T-helper 2 cell treated with Interferon-gamma antibody and Interleukin-4, amounts not matched to agents 5 μg/mL and 100 μg/mL, for 36 hours (primary cell): ENCODE results near the gene GBP1.
"Not testable (repeated sequence)": the region's sequence is repeated elsewhere in the genome, so short reads cannot be mapped to it uniquely, and the experiment has no call there.

Experiments
- DNase-seq: peaks from one replicate; pipeline ENCODE4 v3.0.0; 2021; ENCODE audit warnings: low spot score
- H3K27ac Mint-ChIP-seq: one replicate; pipeline ENCODE4 v1.8.0; 2021; ENCODE audit warnings: mild to moderate bottlenecking, mixed read lengths
- H3K27me3 Mint-ChIP-seq: one replicate; pipeline ENCODE4 v1.8.0; 2021; ENCODE audit warnings: low read depth, mixed read lengths
- H3K36me3 Mint-ChIP-seq: one replicate; pipeline ENCODE4 v1.8.0; 2021; ENCODE audit warnings: low read depth, mixed read lengths
- H3K4me1 Mint-ChIP-seq: one replicate; pipeline ENCODE4 v1.8.0; 2021; ENCODE audit warnings: low read depth, mixed read lengths
- H3K4me3 Mint-ChIP-seq: one replicate; pipeline ENCODE4 v1.8.0; 2022; ENCODE audit warnings: mild to moderate bottlenecking, moderate library complexity, mixed read lengths
- H3K9me3 Mint-ChIP-seq: one replicate; pipeline ENCODE4 v1.8.0; 2021; ENCODE audit warnings: mixed read lengths

The GBP1 gene

GRCh38 chr1:89022167-89022959 lies 42.6 kb downstream of the GBP1 start, which contains the start of gene GBP3:
Gene GBP3, minus strand, starts transcription at chr1:89022866. Its CDS starts 2,145 bp downstream, at chr1:89020721.
- no peak for DNase-seq
- peaks cover 48% of the 10 kb centered on the region for H3K36me3 Mint-ChIP-seq
- H3K27ac Mint-ChIP-seq, result peak within 1 kb of the TSS; percentile 84
- H3K27me3 Mint-ChIP-seq, result no peaks in the 10 kb centered on the region
- H3K4me1 Mint-ChIP-seq, result peaks cover 36% of the 10 kb centered on the region
- H3K9me3 Mint-ChIP-seq, result peaks cover 15% of the 10 kb centered on the region
- peak within 1 kb of the TSS; percentile 88 for H3K4me3 Mint-ChIP-seq

- not testable (repeated sequence) for H3K27me3 Mint-ChIP-seq, H3K27ac Mint-ChIP-seq, H3K9me3 Mint-ChIP-seq, H3K4me3 Mint-ChIP-seq, DNase-seq
- peaks cover 73% of the 10 kb centered on the region for H3K36me3 Mint-ChIP-seq
- peaks cover 41% of the 10 kb centered on the region for H3K4me1 Mint-ChIP-seq
These were observed 46.7 kb downstream of the GBP1 start for GRCh38 chr1:89018318-89018717.

- peaks cover 79% of the 10 kb centered on the region for H3K36me3 Mint-ChIP-seq
These were observed 56.5 kb downstream of the GBP1 start for GRCh38 chr1:89008511-89008910.

GRCh38 chr1:89005286-89006151 lies 59.5 kb downstream of the GBP1 start:
- Mint-ChIP-seq H3K4me3 (no peak overlapping the region), H3K36me3 (peaks cover 70% of the 10 kb centered on the region)

More at GRCh38 chr1:89008511-89008910, 56.5 kb downstream of the GBP1 start:
- H3K27me3 Mint-ChIP-seq, result no peaks in the 10 kb centered on the region
- H3K9me3 Mint-ChIP-seq, result peaks cover 14% of the 10 kb centered on the region
- no peak overlapping the region for H3K4me3 Mint-ChIP-seq
- no peak overlapping the region for H3K27ac Mint-ChIP-seq
- H3K4me1 Mint-ChIP-seq, result no peaks in the 10 kb centered on the region
- no peak for DNase-seq

More at GRCh38 chr1:89005286-89006151, 59.5 kb downstream of the GBP1 start:
- peaks cover 20% of the 10 kb centered on the region for H3K9me3 Mint-ChIP-seq
- peaks cover 13% of the 10 kb centered on the region for H3K4me1 Mint-ChIP-seq
- no peak overlapping the region for H3K27ac Mint-ChIP-seq
- DNase-seq, result no peak
- no peaks in the 10 kb centered on the region for H3K27me3 Mint-ChIP-seq
